ENCODE data around the gene SNRPD2.
"Not testable (repeated sequence)": the region's sequence is repeated elsewhere in the genome, so short reads cannot be mapped to it uniquely, and the experiment has no call there.

Gene SNRPD2

GRCh38 chr19:45691516-45692186 is at the start of gene SNRPD2:
TSS of gene SNRPD2 (minus strand) at chr19:45691953. CDS start at chr19:45691888, 65 bp downstream.
- peak; percentile 87 for DNase-seq (ENCODE audit: low read depth in 2 of 2)

DNA sequence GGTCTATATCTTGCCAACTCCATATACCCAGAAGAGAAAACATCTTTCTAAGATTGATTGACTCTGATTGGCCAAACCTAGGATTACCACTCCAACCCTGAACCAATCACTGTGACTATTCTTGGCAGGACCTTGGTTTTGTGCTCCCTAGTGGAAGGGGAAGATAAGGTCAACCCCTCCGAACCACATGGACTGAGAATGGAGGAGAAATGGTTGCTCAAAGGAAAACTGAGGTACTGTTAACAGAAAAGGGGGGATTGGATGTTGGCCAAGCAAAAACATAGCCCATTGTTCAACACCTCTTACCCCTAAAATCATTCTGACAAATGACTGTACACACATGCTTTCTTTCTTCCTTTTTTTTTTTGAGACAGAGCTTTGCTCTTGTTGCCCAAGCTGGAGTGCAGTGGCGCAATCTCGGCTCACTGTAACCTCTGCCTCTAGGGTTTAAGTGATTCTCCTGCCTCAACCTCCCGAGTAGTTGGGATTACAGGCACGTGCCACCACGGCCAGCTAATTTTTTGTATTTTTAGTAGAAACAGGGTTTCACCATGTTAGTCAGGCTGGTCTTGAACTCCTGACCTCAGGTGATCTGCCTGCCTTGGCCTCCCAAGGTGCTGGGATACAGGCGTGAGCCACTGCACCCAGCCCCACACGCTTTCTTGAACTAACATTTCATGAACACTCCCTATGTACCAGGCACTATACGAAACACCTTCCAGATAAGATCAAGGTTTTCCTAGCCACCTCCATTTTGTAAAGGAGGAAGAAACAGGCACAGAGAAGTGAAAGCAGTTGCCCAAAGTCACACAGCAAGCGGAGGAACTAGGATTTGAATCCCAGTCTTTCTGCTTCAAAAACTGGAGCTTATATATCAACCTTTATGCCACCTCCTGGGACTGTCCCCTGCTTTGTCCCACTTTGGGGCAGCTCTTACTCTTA is 48.0 kb upstream of the SNRPD2 start:
- no peak for DNase-seq (ENCODE audit: low read depth in 2 of 2)

GRCh38 chr19:45733160-45733810 is 41.5 kb upstream of the SNRPD2 start, which contains the start of gene MEIOSIN:
TSS of gene MEIOSIN (plus strand) at chr19:45733439. CDS start at chr19:45735377, 1,938 bp downstream.
- DNase-seq (ENCODE audit: low read depth in 2 of 2): no peak

GRCh38 chr19:45730368-45731288 is 38.9 kb upstream of the SNRPD2 start, which contains the start of gene FBXO46:
TSS of gene FBXO46 (minus strand) at chr19:45730896. CDS start at chr19:45713495, 17,401 bp downstream.
- peak; percentile 82 to 84 for DNase-seq (ENCODE audit: low read depth in 2 of 2)

DNA sequence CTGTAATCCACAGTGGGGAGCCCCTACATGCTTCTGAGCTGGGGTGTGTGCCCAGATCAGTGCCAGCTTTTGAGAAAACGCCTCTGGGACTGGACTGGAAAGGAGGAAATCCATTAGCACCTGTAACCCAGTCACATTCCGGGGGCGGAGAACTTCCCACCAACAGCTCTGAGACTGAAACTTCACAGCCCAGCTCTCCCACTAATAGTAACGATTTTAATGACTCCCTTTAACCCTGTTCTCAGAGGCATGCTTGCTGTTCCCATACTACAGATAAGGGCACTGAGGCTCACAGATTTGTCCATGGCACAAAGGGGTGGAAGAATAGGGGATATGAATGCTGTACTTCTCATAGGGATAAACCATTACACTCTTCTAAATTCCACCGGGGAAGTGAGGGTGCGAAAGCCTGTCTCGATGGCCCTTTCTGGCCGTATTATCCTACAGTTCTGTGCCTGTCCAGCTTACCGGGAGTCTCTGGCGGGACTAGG is 38.1 kb upstream of the SNRPD2 start:
- DNase-seq (ENCODE audit: low read depth in 2 of 2): no peak

- not testable (repeated sequence) for DNase-seq (ENCODE audit: low read depth in 2 of 2)
Measured at GRCh38 chr19:45728683-45729082, 36.9 kb upstream of the SNRPD2 start.

DNA sequence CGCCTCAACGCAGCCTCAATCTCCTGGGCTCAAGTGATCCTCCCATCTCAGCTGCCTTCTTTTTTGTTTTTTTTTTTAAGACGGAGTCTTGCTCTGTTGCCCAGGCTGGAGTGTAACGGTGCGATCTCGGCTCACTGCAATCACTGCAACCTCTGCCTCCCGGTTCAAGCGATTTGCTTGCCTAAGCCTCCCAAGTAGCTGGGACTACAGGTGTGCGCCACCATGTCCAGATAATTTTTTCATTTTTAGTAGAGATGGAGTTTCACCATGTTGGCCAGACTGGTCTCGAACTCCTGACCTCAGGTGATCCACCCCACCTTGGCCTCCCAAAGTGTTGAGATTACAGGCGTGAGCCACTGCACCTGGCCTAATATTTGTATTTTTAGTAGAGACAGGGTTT is 28.3 kb upstream of the SNRPD2 start:
- not testable (repeated sequence) for DNase-seq (ENCODE audit: low read depth in 2 of 2)

- DNase-seq (ENCODE audit: low read depth in 2 of 2): no peak
Measured at GRCh38 chr19:45717983-45718650, 26.4 kb upstream of the SNRPD2 start.

- peak; percentile 91 to 94 for DNase-seq (ENCODE audit: low read depth in 2 of 2)
Measured at GRCh38 chr19:45717131-45717982, 25.6 kb upstream of the SNRPD2 start.

DNA sequence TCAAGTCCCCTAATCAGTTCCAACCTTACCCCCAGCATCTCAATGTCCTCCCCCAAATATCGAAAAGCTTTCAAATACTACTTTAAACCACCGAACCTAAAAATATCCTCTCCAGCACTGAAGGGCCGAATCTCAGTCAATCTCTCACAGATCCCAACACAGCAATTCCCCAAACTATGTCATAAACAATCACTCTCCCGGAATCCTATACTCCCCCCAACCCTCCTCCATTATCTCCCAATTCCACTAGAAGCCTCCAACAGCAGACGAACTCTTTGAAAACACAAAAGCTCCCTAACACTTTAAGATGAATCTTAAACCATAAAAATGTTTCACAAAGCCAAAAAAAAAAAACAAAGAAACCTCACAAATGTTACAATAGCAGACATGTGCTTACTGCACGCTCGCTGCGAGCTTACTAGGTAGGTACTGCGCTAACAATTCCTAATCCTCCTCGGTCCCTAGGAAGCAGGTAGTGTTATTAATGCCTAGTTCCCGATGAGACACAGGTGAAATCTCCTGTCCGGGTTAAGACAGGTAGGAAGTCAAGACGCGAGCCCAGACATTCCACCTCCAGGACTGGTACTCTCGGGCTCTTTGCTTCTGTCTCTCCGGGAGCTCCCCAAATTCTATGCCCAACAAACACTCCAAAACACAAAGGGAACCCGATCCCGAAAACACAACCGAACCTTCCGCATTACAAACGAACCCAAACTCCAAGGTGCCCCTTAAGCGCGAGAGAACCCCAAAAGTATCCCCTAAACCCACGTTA is 24.8 kb upstream of the SNRPD2 start:
- no peak for DNase-seq (ENCODE audit: low read depth in 2 of 2)

DNA sequence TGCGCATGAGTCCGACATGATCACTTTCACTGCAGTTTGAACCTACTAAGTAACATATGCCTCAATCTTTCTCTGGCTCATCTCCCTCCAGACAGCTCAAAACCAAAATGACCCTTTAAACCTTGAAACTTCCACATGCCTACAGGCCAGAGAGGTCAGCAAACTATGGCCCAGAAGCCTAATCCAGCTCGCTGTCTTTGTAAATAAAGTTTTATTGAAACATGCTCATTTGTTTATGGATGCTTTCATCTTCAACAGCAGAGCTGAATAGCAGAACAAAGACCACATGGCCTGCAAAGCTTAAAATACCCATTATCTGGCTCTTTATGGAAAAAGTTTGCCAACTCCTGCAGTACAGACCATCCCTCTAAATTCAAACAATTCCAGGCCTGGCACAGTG is 23.4 kb upstream of the SNRPD2 start:
- no peak for DNase-seq (ENCODE audit: low read depth in 2 of 2)

DNA sequence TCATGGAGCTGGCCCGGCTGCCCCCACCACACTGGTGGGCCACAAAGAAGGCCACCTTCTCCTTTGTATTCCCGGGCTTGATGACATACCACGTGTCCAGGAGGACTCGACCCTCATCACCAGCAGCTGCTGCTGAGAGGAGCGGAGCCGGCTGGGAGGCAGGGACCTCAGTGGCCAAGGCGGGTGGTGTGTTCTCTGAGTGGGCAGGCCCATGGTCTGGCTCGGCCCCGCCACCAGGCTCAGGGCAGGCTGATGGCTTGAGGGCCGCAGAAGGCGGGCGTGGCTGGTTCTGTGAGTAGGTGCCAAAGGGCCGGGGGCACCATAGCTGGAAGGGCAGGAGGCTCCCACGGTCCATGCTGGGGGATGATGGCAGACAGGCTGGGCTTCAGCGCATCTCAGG is 21.4 kb upstream of the SNRPD2 start:
- DNase-seq (ENCODE audit: low read depth in 2 of 2): no peak

DNA sequence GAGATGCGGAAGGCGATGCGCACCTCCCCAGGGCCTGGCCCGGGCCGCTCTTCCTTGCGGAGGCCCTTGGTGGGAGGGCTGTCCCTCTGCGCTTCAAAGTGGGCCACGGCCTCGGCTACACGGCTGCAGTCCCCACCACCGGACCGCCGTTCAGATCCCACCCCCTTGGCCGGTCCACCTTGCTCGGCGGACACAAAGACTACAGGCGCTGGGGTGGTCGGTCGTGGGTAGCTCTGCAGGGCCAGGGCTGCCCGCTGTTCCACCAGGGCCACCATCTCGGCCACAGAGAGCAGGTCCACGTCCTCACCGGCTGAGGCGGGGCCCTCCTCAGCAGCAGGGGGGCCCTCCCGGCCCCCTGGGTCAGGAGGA is 20.9 kb upstream of the SNRPD2 start:
- no peak for DNase-seq (ENCODE audit: low read depth in 2 of 2)

DNA sequence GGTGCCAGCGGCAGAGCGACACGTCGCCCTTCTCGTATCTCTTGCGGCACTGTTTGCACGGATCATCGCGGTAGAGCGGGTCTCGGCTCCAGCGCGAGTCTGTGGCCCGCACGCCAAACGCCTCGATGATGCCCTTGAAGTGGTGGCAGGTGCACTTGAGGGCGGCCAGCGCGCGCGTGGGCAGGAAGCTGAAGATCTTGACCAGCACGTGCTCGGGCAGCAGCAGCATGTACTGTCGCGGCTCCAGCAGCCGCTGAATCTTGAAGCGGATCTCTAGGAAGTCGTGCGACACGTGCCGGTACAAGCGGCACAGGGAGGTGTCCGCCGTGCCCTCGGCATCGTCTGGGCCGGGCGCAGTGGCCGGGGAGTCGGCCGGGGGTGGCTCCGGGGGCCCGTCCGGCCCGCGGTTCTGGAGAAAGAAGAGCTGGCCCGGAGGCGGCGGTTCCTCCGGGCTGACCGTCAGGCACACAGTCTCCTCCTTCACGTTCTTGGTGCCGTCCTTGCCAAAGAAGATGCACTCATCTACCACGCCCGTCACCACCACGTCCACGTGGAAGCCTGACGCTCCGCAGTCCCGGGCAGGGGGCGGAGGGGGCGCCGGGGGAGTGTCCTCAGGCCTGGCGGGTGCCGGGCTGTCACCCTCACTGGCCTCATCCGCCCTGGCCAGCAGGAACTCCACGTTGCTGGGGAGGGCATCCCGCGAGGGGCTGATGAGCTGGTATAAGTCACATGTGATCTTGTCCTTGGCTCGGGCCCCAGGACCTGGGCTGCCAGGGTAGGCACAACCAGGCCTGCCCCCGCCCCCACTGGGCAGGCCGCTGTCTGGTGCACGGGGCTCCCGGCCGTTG is 20.3 kb upstream of the SNRPD2 start:
- no peak for DNase-seq (ENCODE audit: low read depth in 2 of 2)

DNA sequence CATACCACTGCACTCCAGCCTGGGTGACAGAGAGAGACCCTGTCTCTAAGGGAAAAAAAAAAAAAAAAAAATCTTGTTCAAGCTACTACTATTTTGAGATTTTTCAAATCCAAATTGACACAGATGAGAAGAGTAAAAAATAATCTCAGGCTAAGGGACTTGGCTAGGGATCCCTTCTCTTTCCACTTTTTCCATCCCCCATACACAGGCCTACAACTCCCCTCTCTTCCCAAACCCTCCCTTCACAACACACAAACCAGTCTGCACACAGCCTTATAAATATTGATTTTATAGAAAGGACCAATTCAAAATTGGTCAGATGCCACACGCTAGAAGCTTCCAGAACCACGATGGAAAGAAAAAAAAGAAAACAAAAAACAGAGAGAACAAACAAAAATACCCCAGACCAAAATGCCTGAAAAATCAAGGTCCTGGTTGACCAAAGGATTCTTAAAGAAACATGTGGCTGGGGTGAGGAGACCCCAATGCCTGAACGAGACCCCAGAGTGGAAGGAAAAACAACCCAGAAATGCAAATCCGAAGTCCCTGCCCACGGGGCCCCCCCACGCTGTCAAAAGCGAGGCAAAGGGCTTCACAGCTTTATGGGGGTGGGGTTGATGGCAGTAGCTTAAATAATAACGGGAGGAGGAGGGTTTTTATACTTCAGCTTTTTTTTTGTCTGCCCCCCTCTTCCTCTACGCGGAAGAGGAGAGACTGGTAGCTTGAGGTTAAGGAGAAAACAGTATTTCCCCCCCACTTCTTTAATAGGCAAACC is 18.8 kb upstream of the SNRPD2 start:
- DNase-seq (ENCODE audit: low read depth in 2 of 2): no peak

DNA sequence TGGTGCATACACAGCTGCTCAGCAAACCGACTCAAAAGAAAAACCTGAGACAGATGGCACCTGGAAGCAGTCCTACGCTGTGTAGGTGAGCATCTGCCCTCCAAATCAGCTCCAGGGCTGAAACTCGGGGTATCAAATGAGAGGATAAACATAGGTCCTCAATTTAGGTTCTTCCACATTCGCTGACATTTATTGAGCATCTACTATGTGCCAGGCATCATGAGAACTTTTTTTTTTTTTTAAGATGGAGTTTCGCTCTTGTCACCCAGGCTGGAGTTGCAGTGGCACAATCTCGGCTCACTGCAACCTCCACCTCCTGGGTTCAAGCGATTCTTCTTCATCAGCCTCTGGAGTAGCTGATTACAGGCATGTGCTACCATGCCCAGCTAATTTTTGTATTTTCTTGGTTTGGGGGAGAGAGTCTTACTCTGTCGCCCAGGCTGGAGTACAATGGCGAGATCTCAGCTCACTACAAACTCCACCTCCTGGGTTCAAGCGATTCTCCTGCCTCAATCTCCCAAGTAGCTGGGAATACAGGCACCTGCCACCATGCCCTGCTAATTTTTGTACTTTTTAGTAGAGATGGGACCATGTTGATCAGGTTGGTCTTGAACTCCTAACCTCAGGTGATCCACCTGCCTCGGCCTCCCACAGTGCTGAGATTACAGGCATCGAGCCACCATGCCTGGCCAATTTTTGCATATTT is 14.1 kb upstream of the SNRPD2 start:
- DNase-seq (ENCODE audit: low read depth in 2 of 2): no peak
